CD4-positive, CD25-positive, alpha-beta regulatory T cell (primary cell): ENCODE results near the gene MSN. TPM values are rescaled to one million over a fixed set of nuclear protein-coding genes. Genes with fewer than 3 reads are reported as not detected.

Source experiments
- ATAC-seq, 2 donors: fragments of 150-1000 bp; cut with Tn5 transposase; one replicate each; pipeline ENCODE4 v1.10.0; 2021; ENCODE audit warnings: low read depth in 2 of 2, moderate number of reproducible peaks in 2 of 2, moderate library complexity in 1 of 2
- DNase-seq, 3 donors: peaks; one replicate each; pipeline versions ENCODE4 v3.0.0 to v3.0.0-alpha.2; 2012 to 2022; ENCODE audit warnings: mixed read lengths in 1 of 3
- H3K27ac ChIP-seq: one replicate; pipeline ENCODE4 v1.7.0; 2013; ENCODE audit warnings: mild to moderate bottlenecking, low read length; ENCODE audit not compliant: insufficient read depth, poor library complexity, severe bottlenecking
- H3K27me3 ChIP-seq: one replicate; pipeline ENCODE4 v1.7.0; 2013; ENCODE audit warnings: low read length; ENCODE audit not compliant: control insufficient read depth, insufficient read depth
- H3K36me3 ChIP-seq: one replicate; pipeline ENCODE4 v1.7.0; 2013; ENCODE audit warnings: mild to moderate bottlenecking, low read length, moderate library complexity; ENCODE audit not compliant: control insufficient read depth, insufficient read depth
- H3K4me1 ChIP-seq: 2 replicates; pipeline ENCODE4 v1.7.0; 2013; ENCODE audit warnings: mild to moderate bottlenecking, low read length; ENCODE audit not compliant: insufficient read depth, control insufficient read depth, poor library complexity, severe bottlenecking
- H3K4me3 ChIP-seq: one replicate; pipeline ENCODE4 v1.7.0; 2013; ENCODE audit warnings: low read depth, mild to moderate bottlenecking, low read length, moderate library complexity
- H3K9me3 ChIP-seq, 2 experiments: 1 replicate in 1 of 2; 2 replicates in 1 of 2; pipeline ENCODE4 v1.7.0; 2013; ENCODE audit warnings: low read length in 2 of 2, mild to moderate bottlenecking in 1 of 2, moderate library complexity in 1 of 2; ENCODE audit not compliant: control insufficient read depth in 2 of 2
- H3K27ac Mint-ChIP-seq, 3 donors: one replicate each; pipeline ENCODE4 v1.8.0; 2020 to 2022; ENCODE audit warnings: mild to moderate bottlenecking in 3 of 3, mixed read lengths in 3 of 3, moderate library complexity in 2 of 3
- H3K27me3 Mint-ChIP-seq: one replicate; pipeline ENCODE4 v1.8.0; 2022; ENCODE audit warnings: mild to moderate bottlenecking, mixed read lengths
- H3K36me3 Mint-ChIP-seq: one replicate; pipeline ENCODE4 v1.8.0; 2020; ENCODE audit warnings: mixed read lengths
- H3K4me1 Mint-ChIP-seq, 4 donors: one replicate each; pipeline ENCODE4 v1.8.0; 2020 to 2022; ENCODE audit warnings: mixed read lengths in 4 of 4, mild to moderate bottlenecking in 1 of 4
- H3K4me3 Mint-ChIP-seq, 4 donors: one replicate each; pipeline ENCODE4 v1.8.0; 2020 to 2022; ENCODE audit warnings: mild to moderate bottlenecking in 4 of 4, mixed read lengths in 4 of 4, moderate library complexity in 3 of 4
- H3K9me3 Mint-ChIP-seq, 7 donors: one replicate each; pipeline ENCODE4 v1.8.0; 2020 to 2022; ENCODE audit warnings: mixed read lengths in 7 of 7, mild to moderate bottlenecking in 3 of 7, moderate library complexity in 2 of 7
- polyA plus RNA-seq, 4 donors: library from polyadenylated mRNA; unstranded; fragments of 300-500 nt; fragmentation: Illumina TruSeq; gene quantifications; one replicate each; pipeline ENCODE4 v1.2.3, GENCODE V29; 2021
- total RNA-seq: library from RNA; stranded (reverse); gene quantifications from one replicate; pipeline ENCODE4 v1.2.3, GENCODE V29; 2022

The MSN gene
- total and polyA plus RNA-seq, 5 donors from 2014 or later, result 339 to 527 (median 438) TPM

- peaks cover 11% of the 10 kb centered on the region for H3K36me3 Mint-ChIP-seq
- H3K4me1 Mint-ChIP-seq, result peaks cover 36 to 96% (median 62%) of the 10 kb centered on the region in 4 donors
- H3K27ac Mint-ChIP-seq, result peak overlapping the region; percentile 90 to 99 (median 92)
- DNase-seq, result no peak
- Histone ChIP-seq H3K27ac (peak overlapping the region; percentile 65), H3K36me3 (peaks cover 7% of the 10 kb centered on the region), H3K4me1 (peaks cover 88% of the 10 kb centered on the region), H3K9me3 (no peaks in the 10 kb centered on the region), H3K4me3 (no peak overlapping the region), H3K27me3 (no peaks in the 10 kb centered on the region)
- ATAC-seq, result no peak
- peak overlapping the region; percentile 21 to 78 (median 56) for H3K4me3 Mint-ChIP-seq
- no peaks in the 10 kb centered on the region for H3K9me3 Mint-ChIP-seq
- no peaks in the 10 kb centered on the region for H3K27me3 Mint-ChIP-seq
These were observed 35.5 kb downstream of the MSN start for GRCh38 chrX:65702956-65703355.

- H3K4me3 ChIP-seq, result peak overlapping the region; percentile 48
- DNase-seq (no peak), ATAC-seq (no peak)
- Mint-ChIP-seq H3K4me3 (peak overlapping the region; percentile 54 to 83 (median 59)), H3K36me3 (peaks cover 23% of the 10 kb centered on the region), H3K27ac (peak overlapping the region; percentile 70 to 99 (median 92)), H3K4me1 (peaks cover 37 to 85% (median 54%) of the 10 kb centered on the region in 4 donors), H3K27me3 (no peaks in the 10 kb centered on the region), H3K9me3 (peaks cover 0 to 4% (median 0%) of the 10 kb centered on the region in 7 donors)
- H3K4me1 ChIP-seq, result peaks cover 76% of the 10 kb centered on the region
- no peaks in the 10 kb centered on the region for H3K9me3 ChIP-seq
- H3K36me3 ChIP-seq, result peaks cover 10% of the 10 kb centered on the region
- no peaks in the 10 kb centered on the region for H3K27me3 ChIP-seq
- H3K27ac ChIP-seq, result peak overlapping the region; percentile 64
These were observed 38.0 kb downstream of the MSN start for GRCh38 chrX:65705439-65705838.

- H3K4me1 ChIP-seq, result peaks cover 68% of the 10 kb centered on the region
- peak overlapping the region; percentile 64 for H3K27ac ChIP-seq
- no peaks in the 10 kb centered on the region for H3K9me3 ChIP-seq
- ATAC-seq (peak; percentile 52 to 67), DNase-seq (peak in 1 of 3 donors; percentile 11)
- Mint-ChIP-seq H3K4me1 (peaks cover 32 to 77% (median 49%) of the 10 kb centered on the region in 4 donors), H3K27ac (peak overlapping the region; percentile 70 to 99 (median 92)), H3K27me3 (no peaks in the 10 kb centered on the region), H3K9me3 (peaks cover 0 to 4% (median 0%) of the 10 kb centered on the region in 7 donors), H3K36me3 (peaks cover 18% of the 10 kb centered on the region), H3K4me3 (peak overlapping the region; percentile 15 to 69 (median 59))
- H3K27me3 ChIP-seq, result no peaks in the 10 kb centered on the region
- peak overlapping the region; percentile 48 for H3K4me3 ChIP-seq
- H3K36me3 ChIP-seq, result peaks cover 8% of the 10 kb centered on the region
These were observed 38.8 kb downstream of the MSN start for GRCh38 chrX:65706041-65706828.

GRCh38 chrX:65707151-65707550 lies 39.7 kb downstream of the MSN start:
- H3K27me3 Mint-ChIP-seq, result no peaks in the 10 kb centered on the region
- peak overlapping the region; percentile 64 for H3K27ac ChIP-seq
- peak in 1 of 2 donors; percentile 17 for ATAC-seq
- H3K36me3 ChIP-seq, result peaks cover 3% of the 10 kb centered on the region
- H3K4me3 Mint-ChIP-seq, result peak overlapping the region in 3 of 4 donors; percentile 15 to 69 (median 55)
- H3K27ac Mint-ChIP-seq, result peak overlapping the region; percentile 70 to 92 (median 86)
- peaks cover 21% of the 10 kb centered on the region for H3K36me3 Mint-ChIP-seq
- no peak for DNase-seq
- no peaks in the 10 kb centered on the region for H3K9me3 ChIP-seq
- H3K4me1 Mint-ChIP-seq, result peaks cover 34 to 75% (median 47%) of the 10 kb centered on the region in 4 donors
- peak overlapping the region; percentile 35 for H3K4me3 ChIP-seq
- H3K9me3 Mint-ChIP-seq, result peaks cover 0 to 4% (median 0%) of the 10 kb centered on the region in 7 donors
- peaks cover 66% of the 10 kb centered on the region for H3K4me1 ChIP-seq
- no peaks in the 10 kb centered on the region for H3K27me3 ChIP-seq

GRCh38 chrX:65712005-65712806 lies 44.8 kb downstream of the MSN start:
- Histone ChIP-seq H3K36me3 (peaks cover 11% of the 10 kb centered on the region), H3K27ac (peak overlapping the region; percentile 5), H3K4me3 (no peak overlapping the region), H3K4me1 (peaks cover 44% of the 10 kb centered on the region), H3K27me3 (no peaks in the 10 kb centered on the region), H3K9me3 (no peaks in the 10 kb centered on the region)
- no peak overlapping the region for H3K27ac Mint-ChIP-seq
- H3K4me1 Mint-ChIP-seq, result peaks cover 41 to 74% (median 51%) of the 10 kb centered on the region in 4 donors
- peaks cover 25% of the 10 kb centered on the region for H3K36me3 Mint-ChIP-seq
- no peaks in the 10 kb centered on the region for H3K27me3 Mint-ChIP-seq
- DNase-seq, result no peak
- no peak for ATAC-seq
- peak overlapping the region in 1 of 4 donors; percentile 63 for H3K4me3 Mint-ChIP-seq
- peaks cover 0 to 4% (median 0%) of the 10 kb centered on the region in 7 donors for H3K9me3 Mint-ChIP-seq

GRCh38 chrX:65718538-65718937 lies 51.1 kb downstream of the MSN start:
- H3K4me1 ChIP-seq, result peaks cover 57% of the 10 kb centered on the region
- H3K27ac Mint-ChIP-seq, result peak overlapping the region in 1 of 3 donors; percentile 62

GRCh38 chrX:65720381-65720964 lies 53.0 kb downstream of the MSN start:
- peaks cover 51% of the 10 kb centered on the region for H3K36me3 Mint-ChIP-seq
- DNase-seq (no peak), ATAC-seq (no peak)
- peaks cover 0 to 3% (median 0%) of the 10 kb centered on the region in 7 donors for H3K9me3 Mint-ChIP-seq
- H3K27ac ChIP-seq, result peak overlapping the region; percentile 55
- no peak overlapping the region for H3K4me3 ChIP-seq
- H3K4me1 ChIP-seq, result peaks cover 58% of the 10 kb centered on the region
- peaks cover 37% of the 10 kb centered on the region for H3K36me3 ChIP-seq
- H3K27me3 ChIP-seq, result no peaks in the 10 kb centered on the region
- no peaks in the 10 kb centered on the region for H3K9me3 ChIP-seq
- peak overlapping the region; percentile 45 to 96 (median 83) for H3K27ac Mint-ChIP-seq
- peaks cover 15 to 93% (median 65%) of the 10 kb centered on the region in 4 donors for H3K4me1 Mint-ChIP-seq
- H3K27me3 Mint-ChIP-seq, result no peaks in the 10 kb centered on the region
- peak overlapping the region; percentile 4 to 47 (median 8) for H3K4me3 Mint-ChIP-seq

More at GRCh38 chrX:65718538-65718937, 51.1 kb downstream of the MSN start:
- Mint-ChIP-seq H3K36me3 (peaks cover 39% of the 10 kb centered on the region), H3K27me3 (no peaks in the 10 kb centered on the region), H3K4me3 (no peak overlapping the region), H3K4me1 (peaks cover 29 to 93% (median 68%) of the 10 kb centered on the region in 4 donors), H3K9me3 (no peaks in the 10 kb centered on the region)
- Histone ChIP-seq H3K9me3 (no peaks in the 10 kb centered on the region), H3K27ac (no peak overlapping the region), H3K27me3 (no peaks in the 10 kb centered on the region), H3K36me3 (peaks cover 37% of the 10 kb centered on the region), H3K4me3 (no peak overlapping the region)
- ATAC-seq, result no peak
- DNase-seq, result no peak
